HepG2 (cell line): ENCODE data around the gene TAGLN. TPM values are rescaled to one million over a fixed set of nuclear protein-coding genes. Genes with fewer than 3 reads are reported as not detected.

Experiments used
- ATF7-NPFF ChIP-seq: sonication (generic); formaldehyde crosslinking; IDR thresholded peaks from 2 replicates; pipeline ENCODE4 v1.8.1; 2023; ENCODE audit warnings: mild to moderate bottlenecking, low read depth, missing genetic modification reagents, moderate library complexity
- CHD4 ChIP-seq: fragments of 200-600 bp; sonication (generic); IDR thresholded peaks from 2 replicates; pipeline ENCODE4 v1.7.0; 2017; ENCODE audit warnings: mild to moderate bottlenecking, low read length, borderline replicate concordance
- HMGXB3 ChIP-seq: sonication (generic); formaldehyde crosslinking; IDR thresholded peaks from 2 replicates; pipeline ENCODE4 v1.4.0; 2020; ENCODE audit warnings: missing genetic modification reagents, borderline replicate concordance
- HNF1A ChIP-seq, 2 experiments: sonication (generic) in 1 of 2; formaldehyde crosslinking in 1 of 2; IDR thresholded peaks; 2 replicates each; pipeline versions ENCODE4 v1.4.0 to v1.6.1; 2016 to 2020; ENCODE audit warnings: borderline replicate concordance in 1 of 2, low read depth in 1 of 2, mild to moderate bottlenecking in 1 of 2, missing genetic modification reagents in 1 of 2
- KDM2A ChIP-seq: sonication (generic); formaldehyde crosslinking; IDR thresholded peaks from 2 replicates; pipeline ENCODE4 v1.4.0; 2020; ENCODE audit warnings: low read depth, missing genetic modification reagents, borderline replicate concordance
- KDM4B ChIP-seq: sonication (generic); formaldehyde crosslinking; IDR thresholded peaks from 2 replicates; pipeline ENCODE4 v1.4.0; 2020; ENCODE audit warnings: missing genetic modification reagents
- KLF6 ChIP-seq: IDR thresholded peaks from 2 replicates; pipeline ENCODE4 v1.8.0; 2016; ENCODE audit warnings: missing biosample characterization, missing genetic modification reagents
- NR1H2 ChIP-seq: sonication (generic); formaldehyde crosslinking; IDR thresholded peaks from 2 replicates; pipeline ENCODE4 v1.8.1; 2022; ENCODE audit warnings: low read depth, missing genetic modification reagents, borderline replicate concordance
- RELA ChIP-seq: sonication (generic); formaldehyde crosslinking; IDR thresholded peaks from 2 replicates; pipeline ENCODE4 v1.4.0; 2020; ENCODE audit warnings: missing genetic modification reagents
- TCF7L2 ChIP-seq: IDR thresholded peaks from 2 replicates; pipeline ENCODE4 v1.6.1; 2011; ENCODE audit warnings: mild to moderate bottlenecking, low read depth, low read length, moderate library complexity
- THAP9 ChIP-seq: sonication (generic); formaldehyde crosslinking; IDR thresholded peaks from 2 replicates; pipeline ENCODE4; 2020; ENCODE audit warnings: missing genetic modification reagents, mild to moderate bottlenecking, borderline replicate concordance
- ZFP1 ChIP-seq: IDR thresholded peaks from 2 replicates; pipeline ENCODE4 v1.6.1; 2016
- ZNF12 ChIP-seq: sonication (generic); formaldehyde crosslinking; IDR thresholded peaks from 2 replicates; pipeline ENCODE4 v1.5.0; 2020; ENCODE audit warnings: missing genetic modification reagents
- ZNF430 ChIP-seq: sonication (generic); formaldehyde crosslinking; IDR thresholded peaks from 2 replicates; pipeline ENCODE4 v1.9.0; 2021; ENCODE audit warnings: mild to moderate bottlenecking, missing genetic modification reagents
- ZNF432 ChIP-seq: sonication (generic); formaldehyde crosslinking; IDR thresholded peaks from 2 replicates; pipeline ENCODE4 v1.5.0; 2020; ENCODE audit warnings: missing genetic modification reagents, mild to moderate bottlenecking, borderline replicate concordance
- ZNF530 ChIP-seq: sonication (generic); formaldehyde crosslinking; IDR thresholded peaks from 2 replicates; pipeline ENCODE4 v1.5.0; 2020; ENCODE audit warnings: low read depth, mild to moderate bottlenecking, missing genetic modification reagents
- ZNF720 ChIP-seq: sonication (generic); formaldehyde crosslinking; IDR thresholded peaks from 2 replicates; pipeline ENCODE4 v1.4.0; 2020; ENCODE audit warnings: missing genetic modification reagents
- ZNF766 ChIP-seq: sonication (generic); formaldehyde crosslinking; IDR thresholded peaks from 2 replicates; pipeline ENCODE4 v1.5.0; 2020; ENCODE audit warnings: missing genetic modification reagents, borderline replicate concordance
- ZSCAN12 ChIP-seq: sonication (generic); formaldehyde crosslinking; IDR thresholded peaks from 2 replicates; pipeline ENCODE4 v1.9.0; 2021; ENCODE audit warnings: mild to moderate bottlenecking, missing genetic modification reagents
- polyA plus RNA-seq, 8 experiments: library from polyadenylated mRNA; depleted of rRNA in 3 of 8; stranded (reverse) in 7 of 8; unstranded in 1 of 8; fragments of >200 nt; fragmentation: Illumina TruSeq in 4 of 8; extraction: Trizol in 4 of 8; gene quantifications; 2 replicates each; pipeline versions ENCODE4 v1.2.1 to v1.2.3, GENCODE V29; 2011 to 2016; ENCODE audit warnings: low read depth in 4 of 8, missing spikeins in 1 of 8, mixed read lengths in 1 of 8; ENCODE audit not compliant: insufficient read depth in 1 of 8
- total RNA-seq, 5 experiments: library from RNA; depleted of rRNA; stranded (reverse); fragments of >200 nt; fragmentation: Illumina TruSeq; extraction: Trizol; gene quantifications; 2 replicates each; pipeline ENCODE4 v1.2.3, GENCODE V29; 2016; ENCODE audit warnings: low read depth in 1 of 5
- TF ChIP-seq, protein P1 (sequence below): sonication (generic); formaldehyde crosslinking; IDR thresholded peaks from 2 replicates; pipeline ENCODE4 v1.8.0; 2022; ENCODE audit warnings: mild to moderate bottlenecking, missing genetic modification reagents, moderate library complexity

Gene TAGLN
- total and polyA plus RNA-seq, 2 of the 13 experiments (the other 11 are each of a cell fraction or from before 2014, with no cell fraction given) = 12.6 to 75.4 TPM

DNA sequence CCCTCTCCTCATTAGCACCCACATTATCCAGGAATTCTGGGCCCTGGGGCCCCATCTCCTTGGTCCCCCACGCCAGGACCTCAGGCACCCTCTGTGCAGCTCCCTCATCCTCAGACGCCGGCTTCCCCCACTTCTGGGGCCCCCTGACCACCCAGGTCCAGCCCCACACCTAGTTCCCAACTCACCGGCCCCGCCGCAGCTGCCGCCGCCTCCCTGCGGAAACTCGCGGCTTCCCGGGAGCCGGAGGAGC is 32.6 kb downstream of the TAGLN start, which contains the start of gene PCSK7 (continued):
- no peak for TF ChIP-seq HMGXB3 (CRISPR knock-in tag)
- no peak for TF ChIP-seq ZNF12
- TF ChIP-seq HNF1A (IDR thresholded peaks at IDR 0.05; ENCODE audit: low read depth) = no peak
- TF ChIP-seq HNF1A (CRISPR knock-in tag; IDR thresholded peaks at IDR 0.05; ENCODE audit: borderline replicate concordance) = no peak
- no peak for TF ChIP-seq CHD4
- no peak for TF ChIP-seq ZNF432 (CRISPR knock-in tag)
- no peak for TF ChIP-seq ZNF766 (CRISPR knock-in tag)
- no peak for TF ChIP-seq ZNF430
- TF ChIP-seq KLF6 (CRISPR knock-in tag) = no peak
- TF ChIP-seq, protein P1, sequence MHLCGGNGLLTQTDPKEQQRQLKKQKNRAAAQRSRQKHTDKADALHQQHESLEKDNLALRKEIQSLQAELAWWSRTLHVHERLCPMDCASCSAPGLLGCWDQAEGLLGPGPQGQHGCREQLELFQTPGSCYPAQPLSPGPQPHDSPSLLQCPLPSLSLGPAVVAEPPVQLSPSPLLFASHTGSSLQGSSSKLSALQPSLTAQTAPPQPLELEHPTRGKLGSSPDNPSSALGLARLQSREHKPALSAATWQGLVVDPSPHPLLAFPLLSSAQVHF = no peak
- no peak for TF ChIP-seq ZSCAN12 (CRISPR knock-in tag)
- TF ChIP-seq ZNF720 (CRISPR knock-in tag) = no peak
- TF ChIP-seq THAP9 (CRISPR knock-in tag) = no peak
- TF ChIP-seq KDM4B = no peak
- TF ChIP-seq ZFP1 (CRISPR knock-in tag) = no peak
- no peak for TF ChIP-seq NR1H2 (CRISPR knock-in tag)
- TF ChIP-seq RELA = no peak
- 0 out of 2 replicates have a peak, but pooled peaks have one; percentile 10 for TF ChIP-seq KDM2A (CRISPR knock-in tag)
- no peak for TF ChIP-seq ATF7-NPFF (CRISPR knock-in tag)
- TF ChIP-seq TCF7L2 = no peak
- TF ChIP-seq ZNF530 = no peak
